ENCODE data around the gene ACER2.
"Not testable (repeated sequence)": the region's sequence is repeated elsewhere in the genome, so short reads cannot be mapped to it uniquely, and the experiment has no call there.

ACER2 gene

DNA sequence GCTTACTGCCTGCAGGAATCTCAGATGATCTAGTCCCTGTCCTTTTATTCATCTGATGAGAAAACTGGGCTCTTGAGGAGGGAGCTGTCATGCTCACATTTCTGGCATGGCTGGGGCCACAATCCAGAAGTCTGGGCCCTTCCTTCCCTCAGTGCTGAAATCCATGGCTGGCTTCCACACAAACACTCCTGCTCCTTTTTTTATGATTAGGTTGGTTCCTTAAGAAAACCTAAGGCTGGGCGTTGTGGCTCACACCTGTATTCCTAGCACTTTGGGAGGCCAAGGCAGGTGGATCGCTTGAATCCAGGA lies 1.3 kb downstream of the ACER2 start:
- Histone ChIP-seq H3K4me3 (ENCODE audit: low read depth in 1 of 2, low read length in 1 of 2) (no peak overlapping the region), H3K9me3 (no peaks in the 10 kb centered on the region), H3K36me3 (no peaks in the 10 kb centered on the region), H3K27me3 (peaks cover 31% of the 10 kb centered on the region), H3K4me1 (ENCODE audit: control insufficient read depth in 1 of 2, insufficient read depth in 1 of 2, low read depth in 1 of 2, low read length in 1 of 2) (peaks cover 10 to 16% of the 10 kb centered on the region in 2 experiments), H3K27ac (no peak overlapping the region)
- TF ChIP-seq, protein P1, sequence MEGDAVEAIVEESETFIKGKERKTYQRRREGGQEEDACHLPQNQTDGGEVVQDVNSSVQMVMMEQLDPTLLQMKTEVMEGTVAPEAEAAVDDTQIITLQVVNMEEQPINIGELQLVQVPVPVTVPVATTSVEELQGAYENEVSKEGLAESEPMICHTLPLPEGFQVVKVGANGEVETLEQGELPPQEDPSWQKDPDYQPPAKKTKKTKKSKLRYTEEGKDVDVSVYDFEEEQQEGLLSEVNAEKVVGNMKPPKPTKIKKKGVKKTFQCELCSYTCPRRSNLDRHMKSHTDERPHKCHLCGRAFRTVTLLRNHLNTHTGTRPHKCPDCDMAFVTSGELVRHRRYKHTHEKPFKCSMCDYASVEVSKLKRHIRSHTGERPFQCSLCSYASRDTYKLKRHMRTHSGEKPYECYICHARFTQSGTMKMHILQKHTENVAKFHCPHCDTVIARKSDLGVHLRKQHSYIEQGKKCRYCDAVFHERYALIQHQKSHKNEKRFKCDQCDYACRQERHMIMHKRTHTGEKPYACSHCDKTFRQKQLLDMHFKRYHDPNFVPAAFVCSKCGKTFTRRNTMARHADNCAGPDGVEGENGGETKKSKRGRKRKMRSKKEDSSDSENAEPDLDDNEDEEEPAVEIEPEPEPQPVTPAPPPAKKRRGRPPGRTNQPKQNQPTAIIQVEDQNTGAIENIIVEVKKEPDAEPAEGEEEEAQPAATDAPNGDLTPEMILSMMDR (IDR thresholded peaks at IDR 0.05) = no peak

DNA sequence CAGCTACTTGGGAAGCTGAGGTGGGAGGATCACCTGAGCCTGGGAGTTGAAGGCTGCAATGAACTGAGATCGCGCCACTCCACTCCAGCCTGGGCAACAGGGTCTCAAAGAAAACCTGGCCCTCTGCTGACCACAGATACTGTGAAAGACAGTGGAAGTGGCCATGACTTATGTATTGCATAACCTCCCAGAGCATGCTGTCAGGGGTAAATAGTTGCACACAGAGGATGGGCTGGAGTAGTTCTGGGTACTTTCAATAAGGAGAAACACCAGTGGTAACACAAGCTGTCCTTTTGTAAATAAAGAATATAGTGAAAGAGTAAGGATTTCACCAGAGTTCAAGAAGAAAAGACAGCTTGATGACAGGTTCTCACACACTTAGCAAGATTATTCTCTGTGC lies 1.8 kb downstream of the ACER2 start:
- Histone ChIP-seq H3K4me1 (ENCODE audit: control insufficient read depth in 1 of 2, insufficient read depth in 1 of 2, low read depth in 1 of 2, low read length in 1 of 2) (peaks cover 10 to 16% of the 10 kb centered on the region in 2 experiments), H3K9me3 (no peaks in the 10 kb centered on the region), H3K27ac (no peak overlapping the region), H3K4me3 (ENCODE audit: low read depth in 1 of 2, low read length in 1 of 2) (no peak overlapping the region), H3K36me3 (no peaks in the 10 kb centered on the region), H3K27me3 (peaks cover 31% of the 10 kb centered on the region)
- TF ChIP-seq, protein P1 (IDR thresholded peaks at IDR 0.05) = no peak

DNA sequence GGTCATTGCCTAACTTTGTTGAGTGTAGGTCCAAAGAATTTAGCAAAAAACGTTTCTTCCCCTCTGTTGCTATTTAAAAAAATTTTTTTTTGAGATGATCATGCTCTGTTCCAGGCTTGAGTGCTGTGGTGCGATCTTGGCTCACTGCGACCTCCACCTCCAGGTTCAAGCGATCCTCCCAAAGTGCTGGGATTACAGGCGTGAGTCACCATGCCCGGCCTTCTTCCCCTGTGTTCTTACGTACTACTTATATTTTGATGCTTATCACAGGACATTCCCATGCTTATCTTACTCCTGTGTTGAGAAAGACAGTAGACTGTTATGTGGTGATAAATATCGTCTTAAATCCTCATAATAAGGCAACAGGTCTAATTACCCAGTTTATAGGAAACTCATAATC lies 2.5 kb downstream of the ACER2 start:
- H3K9me3 ChIP-seq = no peaks in the 10 kb centered on the region
- H3K27me3 ChIP-seq = peaks cover 31% of the 10 kb centered on the region
- peaks cover 10 to 16% of the 10 kb centered on the region in 2 experiments for H3K4me1 ChIP-seq (ENCODE audit: control insufficient read depth in 1 of 2, insufficient read depth in 1 of 2, low read depth in 1 of 2, low read length in 1 of 2)
- H3K4me3 ChIP-seq (ENCODE audit: low read depth in 1 of 2, low read length in 1 of 2) = no peak overlapping the region
- no peaks in the 10 kb centered on the region for H3K36me3 ChIP-seq
- no peak overlapping the region for H3K27ac ChIP-seq
- TF ChIP-seq, protein P1 (IDR thresholded peaks at IDR 0.05) = no peak

DNA sequence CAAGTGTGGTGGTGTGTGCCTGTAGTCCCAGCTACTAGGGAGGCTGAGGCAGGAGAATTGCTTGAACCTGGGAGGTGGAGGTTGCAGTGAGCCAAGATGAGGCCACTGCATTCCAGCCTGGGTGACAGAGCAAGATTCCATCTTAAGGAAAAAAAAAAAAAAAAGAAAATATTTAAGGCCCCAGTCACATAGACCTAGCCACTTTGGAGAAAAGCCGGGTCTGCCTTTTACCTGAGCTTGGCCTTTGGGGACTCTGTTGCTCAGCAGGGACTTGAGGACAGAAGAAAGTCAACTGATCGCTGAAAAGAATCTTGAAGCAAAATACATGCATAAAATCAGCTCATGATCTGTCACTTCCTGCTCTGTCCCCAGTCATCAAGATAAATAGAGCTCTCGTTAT lies 4.6 kb downstream of the ACER2 start:
- not testable (repeated sequence) for H3K36me3 ChIP-seq; H3K4me3 ChIP-seq (ENCODE audit: low read depth in 1 of 2, low read length in 1 of 2); H3K27ac ChIP-seq; H3K9me3 ChIP-seq
- Histone ChIP-seq H3K27me3 (peaks cover 19% of the 10 kb centered on the region), H3K4me1 (ENCODE audit: control insufficient read depth in 1 of 2, insufficient read depth in 1 of 2, low read depth in 1 of 2, low read length in 1 of 2) (peaks cover 10 to 14% of the 10 kb centered on the region in 2 experiments)

DNA sequence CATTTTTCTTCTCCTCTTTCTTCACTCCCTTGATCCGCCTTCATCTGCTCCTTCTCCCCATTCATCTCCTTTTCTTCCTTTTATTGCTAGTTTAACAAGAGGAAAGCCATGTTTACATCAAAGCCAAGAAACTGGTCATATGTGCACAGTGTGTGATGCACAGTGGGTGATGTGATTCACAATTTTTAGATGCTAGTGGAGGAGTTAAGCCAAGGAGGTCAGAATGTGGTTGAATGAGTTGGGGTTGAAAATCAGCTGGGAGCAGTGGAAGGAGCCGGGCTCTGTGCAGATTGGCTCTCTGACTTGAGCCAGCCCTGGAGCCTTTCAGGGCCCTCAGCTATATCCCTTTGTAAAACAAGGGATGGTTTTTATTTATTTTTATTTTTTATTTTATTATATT lies 7.3 kb downstream of the ACER2 start:
- no peaks in the 10 kb centered on the region for H3K9me3 ChIP-seq
- TF ChIP-seq, protein P1 (IDR thresholded peaks at IDR 0.05) = no peak
- no peak overlapping the region for H3K4me3 ChIP-seq (ENCODE audit: low read depth in 1 of 2, low read length in 1 of 2)

DNA sequence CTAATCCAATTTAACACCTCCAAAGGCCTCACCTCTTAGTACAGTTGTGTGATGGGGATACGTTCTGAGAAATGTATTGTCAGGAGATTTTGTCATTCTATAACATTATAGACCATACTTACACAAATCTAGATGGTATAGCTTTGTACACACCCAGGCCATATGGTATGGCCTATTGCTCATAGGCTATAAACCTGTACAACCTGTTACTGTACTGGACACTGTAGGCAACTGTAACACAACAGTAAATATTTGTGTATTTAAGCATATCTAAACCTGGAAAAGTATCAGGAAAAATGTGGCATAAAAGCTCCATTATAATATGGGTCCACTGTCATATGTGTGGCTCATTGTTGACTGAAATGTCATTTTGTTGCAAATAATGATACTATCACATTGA lies 12.1 kb downstream of the ACER2 start:
- Histone ChIP-seq H3K36me3 (no peaks in the 10 kb centered on the region), H3K4me3 (ENCODE audit: low read depth in 1 of 2, low read length in 1 of 2) (no peak overlapping the region), H3K9me3 (no peaks in the 10 kb centered on the region), H3K27me3 (no peaks in the 10 kb centered on the region), H3K4me1 (ENCODE audit: control insufficient read depth in 1 of 2, insufficient read depth in 1 of 2, low read depth in 1 of 2, low read length in 1 of 2) (no peaks in the 10 kb centered on the region), H3K27ac (no peak overlapping the region)
- TF ChIP-seq, protein P1 (IDR thresholded peaks at IDR 0.05) = no peak

More for the DNA sequence above, 7.3 kb downstream of the ACER2 start:
- no peak overlapping the region for H3K27ac ChIP-seq
- H3K27me3 ChIP-seq = no peaks in the 10 kb centered on the region
- H3K4me1 ChIP-seq (ENCODE audit: control insufficient read depth in 1 of 2, insufficient read depth in 1 of 2, low read depth in 1 of 2, low read length in 1 of 2) = no peaks in the 10 kb centered on the region
- H3K36me3 ChIP-seq = no peaks in the 10 kb centered on the region

All from neutrophil (primary cell).